PFSK-1 (cell line): ENCODE data around the gene TP53INP2.

Experiments
- FOXP2 ChIP-seq: optimal IDR thresholded peaks from 2 replicates; pipeline ENCODE3; 2011; ENCODE audit warnings: borderline replicate concordance, control low read depth, inconsistent platforms; ENCODE audit not compliant: insufficient read depth; ENCODE audit errors: extremely low read length, extremely low read depth
- POLR2AphosphoS5 ChIP-seq: IDR thresholded peaks from 2 replicates; pipeline ENCODE4 v1.6.1; 2012; ENCODE audit warnings: low read depth, mild to moderate bottlenecking, control low read depth, low read length, moderate library complexity
- REST ChIP-seq, 2 experiments: IDR thresholded peaks; 2 replicates each; pipeline versions ENCODE4 v1.6.1 to v1.8.0; 2011 to 2012; ENCODE audit warnings: low read depth in 2 of 2, low read length in 2 of 2, control low read depth in 1 of 2, inconsistent platforms in 1 of 2, mild to moderate bottlenecking in 1 of 2, moderate library complexity in 1 of 2; ENCODE audit not compliant: insufficient read depth in 1 of 2
- SIN3A ChIP-seq: IDR thresholded peaks from 2 replicates; pipeline ENCODE4 v1.6.1; 2012; ENCODE audit warnings: mild to moderate bottlenecking, low read length, moderate library complexity, borderline replicate concordance; ENCODE audit not compliant: insufficient read depth
- TAF1 ChIP-seq: IDR thresholded peaks from 2 replicates; pipeline ENCODE4 v1.6.1; 2012; ENCODE audit warnings: low read length, control low read depth, borderline replicate concordance; ENCODE audit not compliant: insufficient read depth

DNA sequence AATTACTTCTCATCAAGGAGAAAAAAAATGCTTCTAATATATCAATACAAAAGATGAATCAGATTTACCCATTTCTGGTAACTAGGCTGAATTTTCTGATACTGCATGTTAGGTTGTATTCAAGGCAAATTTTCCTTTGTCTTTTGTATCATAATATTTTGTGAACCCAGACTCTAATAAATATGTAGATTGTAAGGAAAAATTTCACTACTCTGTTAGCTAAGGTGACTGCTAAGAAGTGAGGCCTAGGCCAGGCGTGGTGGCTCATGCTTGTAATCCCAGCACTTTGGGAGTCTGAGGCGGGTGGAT, 12.7 kb downstream of the TP53INP2 start:
- no peak for TF ChIP-seq TAF1
- TF ChIP-seq SIN3A, result no peak
- TF ChIP-seq POLR2AphosphoS5, result no peak
- no peak for TF ChIP-seq REST (IDR thresholded peaks at IDR 0.05; ENCODE audit: insufficient read depth in 1 of 2, low read depth in 2 of 2, low read length in 2 of 2)
- no peak for TF ChIP-seq FOXP2
